Left lung (tissue), 10 donors: ENCODE measurements around the gene NOP14. TPM values are rescaled to one million over a fixed set of nuclear protein-coding genes. Genes with fewer than 3 reads are reported as not detected.

ENCODE experiments used
- ATAC-seq: fragments of 200-7000 bp; cut with Tn5 transposase; one replicate; pipeline ENCODE4 v1.9.1; 2020; ENCODE audit warnings: moderate library complexity
- DNase-seq, 4 donors: peaks; one replicate each; pipeline ENCODE4 v3.0.0-alpha.2; 2013 to 2020
- H3K27ac ChIP-seq, 2 donors: fragments of 200-600 bp; sonication (generic) in 1 of 2; one replicate each; pipeline versions ENCODE4 v1.5.0 to v1.8.0; 2020 to 2021
- H3K27me3 ChIP-seq, 2 donors: fragments of 200-600 bp; sonication (generic) in 1 of 2; one replicate each; pipeline versions ENCODE4 v1.5.0 to v1.8.0; 2020 to 2021
- H3K36me3 ChIP-seq, 2 donors: fragments of 200-600 bp; sonication (generic) in 1 of 2; one replicate each; pipeline versions ENCODE4 v1.5.0 to v1.8.0; 2020 to 2021
- H3K4me1 ChIP-seq, 2 donors: fragments of 200-600 bp; one replicate each; pipeline ENCODE4 v1.8.0; 2021
- H3K4me3 ChIP-seq, 2 donors: fragments of 200-600 bp; sonication (generic) in 1 of 2; one replicate each; pipeline versions ENCODE4 v1.5.0 to v1.8.0; 2020 to 2021; ENCODE audit warnings: mild to moderate bottlenecking in 1 of 2
- H3K9me3 ChIP-seq, 2 donors: fragments of 200-600 bp; sonication (generic) in 1 of 2; one replicate each; pipeline versions ENCODE4 v1.5.0 to v1.8.0; 2020 to 2021
- CTCF ChIP-seq, 2 donors: fragments of 200-600 bp; sonication (generic) in 1 of 2; IDR thresholded peaks; one replicate each; pipeline versions ENCODE4 v1.5.0 to v1.8.0; 2021; ENCODE audit warnings: antibody characterized with exemption in 2 of 2
- intact Hi-C, 2 donors: fragments of 100-400 bp; cut with DNase I; formaldehyde crosslinking; loops; one replicate each; pipeline versions ENCODE4 v1.11.2 to v1.14.2; 2022
- polyA plus RNA-seq, 6 donors: library from polyadenylated mRNA; unstranded; fragments of 120-200 nt; gene quantifications; one replicate each; pipeline ENCODE4 v1.2.1, GENCODE V29; 2013; ENCODE audit not compliant: insufficient read length in 6 of 6
- total RNA-seq, 2 donors: library from RNA; stranded (reverse); fragmentation: NEBNext Ultra II Directional; extraction: Animal tissue kit (Norgen Biotek cat#: 25700); gene quantifications; one replicate each; pipeline ENCODE4 v1.2.1, GENCODE V29; 2021
- donor health status: DM: no; HTN: yes; CAD: no.
- donor health status: DM: no; HTN: no; CAD: no.

Gene NOP14
- total and polyA plus RNA-seq, 8 donors = 20.4 to 33.0 (median 27.1) TPM

- ATAC-seq = peak; percentile 81
Observed at GRCh38 chr4:2914256-2915126, 48.7 kb downstream of the NOP14 start.

GRCh38 chr4:2913168-2913567, 50.0 kb downstream of the NOP14 start:
- DNase-seq = peak in 1 of 4 donors; percentile 72
- H3K9me3 ChIP-seq = no peaks in the 10 kb centered on the region
- H3K4me3 ChIP-seq = no peak overlapping the region
- peak overlapping the region; percentile 48 to 55 for H3K27ac ChIP-seq
- no peak for TF ChIP-seq CTCF (IDR thresholded peaks at IDR 0.05)
- peaks cover 0 to 97% of the 10 kb centered on the region in 2 donors for H3K36me3 ChIP-seq
- intact Hi-C loops = no loop called here
- ATAC-seq = peak; percentile 85
- H3K4me1 ChIP-seq = peaks cover 0 to 22% of the 10 kb centered on the region in 2 donors
- no peaks in the 10 kb centered on the region for H3K27me3 ChIP-seq

More at GRCh38 chr4:2914256-2915126, 48.7 kb downstream of the NOP14 start:
- Histone ChIP-seq H3K27ac (peak overlapping the region; percentile 55 to 61), H3K36me3 (peaks cover 0 to 92% of the 10 kb centered on the region in 2 donors), H3K4me1 (peaks cover 0 to 22% of the 10 kb centered on the region in 2 donors), H3K4me3 (no peak overlapping the region), H3K9me3 (no peaks in the 10 kb centered on the region), H3K27me3 (no peaks in the 10 kb centered on the region)
- TF ChIP-seq CTCF (IDR thresholded peaks at IDR 0.05) = no peak
- intact Hi-C loops = no loop called here
- DNase-seq = peak in 1 of 4 donors; percentile 73

GRCh38 chr4:2911868-2912267, 51.3 kb downstream of the NOP14 start:
- intact Hi-C loops = no loop called here
- ATAC-seq = no peak

GRCh38 chr4:2910409-2910808, 52.8 kb downstream of the NOP14 start:
- Histone ChIP-seq H3K27me3 (no peaks in the 10 kb centered on the region), H3K36me3 (peaks cover 0 to 100% of the 10 kb centered on the region in 2 donors), H3K9me3 (no peaks in the 10 kb centered on the region), H3K4me3 (no peak overlapping the region), H3K4me1 (peaks cover 0 to 22% of the 10 kb centered on the region in 2 donors), H3K27ac (no peak overlapping the region)
- ATAC-seq (no peak), DNase-seq (no peak)
- no peak for TF ChIP-seq CTCF (IDR thresholded peaks at IDR 0.05)
- intact Hi-C loops = no loop called here

More at GRCh38 chr4:2911868-2912267, 51.3 kb downstream of the NOP14 start:
- no peaks in the 10 kb centered on the region for H3K27me3 ChIP-seq
- no peak overlapping the region for H3K4me3 ChIP-seq
- H3K4me1 ChIP-seq = peaks cover 0 to 22% of the 10 kb centered on the region in 2 donors
- TF ChIP-seq CTCF (IDR thresholded peaks at IDR 0.05) = no peak
- H3K36me3 ChIP-seq = peaks cover 0 to 100% of the 10 kb centered on the region in 2 donors
- H3K27ac ChIP-seq = no peak overlapping the region
- H3K9me3 ChIP-seq = no peaks in the 10 kb centered on the region
- no peak for DNase-seq

- no peak for TF ChIP-seq CTCF (IDR thresholded peaks at IDR 0.05)
- intact Hi-C loops = no loop called here
- H3K4me1 ChIP-seq = peaks cover 0 to 19% of the 10 kb centered on the region in 2 donors
- no peak overlapping the region for H3K4me3 ChIP-seq
- peaks cover 0 to 100% of the 10 kb centered on the region in 2 donors for H3K36me3 ChIP-seq
- H3K9me3 ChIP-seq = no peaks in the 10 kb centered on the region
- ATAC-seq (no peak), DNase-seq (no peak)
- no peaks in the 10 kb centered on the region for H3K27me3 ChIP-seq
- H3K27ac ChIP-seq = no peak overlapping the region
Observed at GRCh38 chr4:2909583-2909982, 53.6 kb downstream of the NOP14 start.
